SK-N-SH (cell line): ENCODE results near the gene MID1. TPM values are rescaled to one million over a fixed set of nuclear protein-coding genes. Genes with fewer than 3 reads are reported as not detected.

Source experiments
- CTCF ChIA-PET: fragments of 300-600, 350-600 bp; formaldehyde crosslinking; extraction: SDS; loops from one replicate; lab custom pipeline; 2021; lab: Yijun Ruan, JAX
- POLR2A ChIA-PET: fragments of 350-600 bp; sonication (Branson Sonifier 250); formaldehyde crosslinking; extraction: SDS; loops from one replicate; lab custom pipeline; 2020; ENCODE audit warnings: antibody characterized with exemption, inconsistent platforms; lab: Yijun Ruan, JAX
- DNase-seq: peaks from one replicate; pipeline ENCODE4 v3.0.0; 2012
- H2AFZ ChIP-seq: fragments of 200-600 bp; sonication (generic); 2 replicates; pipeline ENCODE4 v1.8.1; 2016; ENCODE audit warnings: antibody characterized with exemption, mild to moderate bottlenecking, low read depth
- H3F3A ChIP-seq: fragments of 200-600 bp; sonication (generic); replicated peaks from 2 replicates; pipeline ENCODE3; 2016; ENCODE audit warnings: antibody characterized with exemption, mild to moderate bottlenecking; ENCODE audit not compliant: insufficient read depth
- H3K27ac ChIP-seq, 2 experiments: fragments of 200-500 bp in 1 of 2; fragments of 200-600 bp in 1 of 2; sonication (Bioruptor generic) in 1 of 2; sonication (generic), shearing (Covaris generic) in 1 of 2; 2 replicates each; pipeline versions ENCODE4 v1.5.1 to v1.6.1; 2014 to 2016; ENCODE audit warnings: low read depth in 2 of 2, inconsistent platforms in 1 of 2, low read length in 1 of 2, mild to moderate bottlenecking in 1 of 2, mixed read lengths in 1 of 2
- H3K27me3 ChIP-seq: fragments of 200-600 bp; sonication (generic), shearing (Covaris generic); 2 replicates; pipeline ENCODE4 v1.6.1; 2016; ENCODE audit warnings: mixed run types; ENCODE audit not compliant: insufficient read depth
- H3K36me3 ChIP-seq, 2 experiments: fragments of 200-500 bp in 1 of 2; fragments of 200-600 bp in 1 of 2; sonication (Bioruptor generic) in 1 of 2; sonication (generic) in 1 of 2; replicated peaks in 1 of 2; 2 replicates each; pipeline versions ENCODE3 to v1.5.1; 2014 to 2016; ENCODE audit warnings: low read length in 1 of 2, mild to moderate bottlenecking in 1 of 2; ENCODE audit not compliant: insufficient read depth in 2 of 2, control insufficient read depth in 1 of 2
- H3K4me1 ChIP-seq, 2 experiments: fragments of 200-500 bp in 1 of 2; fragments of 200-600 bp in 1 of 2; sonication (Bioruptor generic) in 1 of 2; sonication (generic), shearing (Covaris generic) in 1 of 2; 2 replicates each; pipeline versions ENCODE4 v1.5.1 to v1.6.1; 2014 to 2016; ENCODE audit warnings: low read depth in 1 of 2, low read length in 1 of 2, mixed run types in 1 of 2; ENCODE audit not compliant: insufficient read depth in 2 of 2, control insufficient read depth in 1 of 2
- H3K4me2 ChIP-seq: fragments of 200-600 bp; sonication (generic), shearing (Covaris generic); 2 replicates; pipeline ENCODE4 v1.6.1; 2017; ENCODE audit warnings: mixed run types
- H3K4me3 ChIP-seq, 2 experiments: fragments of 200-500 bp in 1 of 2; fragments of 200-600 bp in 1 of 2; sonication (Bioruptor generic) in 1 of 2; sonication (generic), shearing (Covaris generic) in 1 of 2; 2 replicates each; pipeline versions ENCODE4 v1.5.1 to v1.8.1; 2014 to 2016; ENCODE audit warnings: low read depth in 2 of 2, inconsistent platforms in 1 of 2, low read length in 1 of 2, mild to moderate bottlenecking in 1 of 2, mixed read lengths in 1 of 2, moderate library complexity in 1 of 2
- H3K79me2 ChIP-seq: fragments of 200-600 bp; sonication (generic); 2 replicates; pipeline ENCODE4 v1.8.1; 2017; ENCODE audit warnings: mild to moderate bottlenecking; ENCODE audit not compliant: insufficient read depth
- H3K9ac ChIP-seq: fragments of 200-600 bp; sonication (generic); 2 replicates; pipeline ENCODE4 v1.6.1; 2017; ENCODE audit warnings: mixed run types
- H3K9me2 ChIP-seq: fragments of 200-600 bp; sonication (generic); 2 replicates; pipeline ENCODE4 v1.6.1; 2017; ENCODE audit warnings: mixed run types
- H3K9me3 ChIP-seq: fragments of 200-600 bp; sonication (generic); 2 replicates; pipeline ENCODE4 v1.6.1; 2017; ENCODE audit warnings: mixed run types, mild to moderate bottlenecking, moderate library complexity
- H4K20me1 ChIP-seq: fragments of 200-600 bp; sonication (generic); 2 replicates; pipeline ENCODE4 v1.6.1; 2017; ENCODE audit warnings: mild to moderate bottlenecking, mixed run types; ENCODE audit not compliant: insufficient read depth
- CHD2 ChIP-seq: fragments of 150-350 bp; IDR thresholded peaks from 2 replicates; pipeline ENCODE4 v1.6.1; 2018; ENCODE audit warnings: low read length; ENCODE audit not compliant: partially characterized antibody
- ELF1 ChIP-seq: IDR thresholded peaks from 2 replicates; pipeline ENCODE4 v1.4.0; 2012
- EP300 ChIP-seq, 2 experiments: IDR thresholded peaks; 2 replicates each; pipeline versions ENCODE4 v1.4.0 to v1.6.1; 2012; ENCODE audit warnings: borderline replicate concordance in 1 of 2, low read depth in 1 of 2, low read length in 1 of 2
- FOXJ3 ChIP-seq: sonication (generic); formaldehyde crosslinking; IDR thresholded peaks from 2 replicates; pipeline ENCODE4 v1.5.1; 2020; ENCODE audit warnings: mild to moderate bottlenecking, missing genetic modification reagents
- GABPA ChIP-seq: IDR thresholded peaks from 2 replicates; pipeline ENCODE4 v1.4.0; 2012; ENCODE audit warnings: low read depth, mild to moderate bottlenecking
- IRF3 ChIP-seq: fragments of 150-350 bp; IDR thresholded peaks from 2 replicates; pipeline ENCODE4 v1.6.1; 2016; ENCODE audit warnings: mild to moderate bottlenecking, low read depth, low read length
- JUND ChIP-seq: IDR thresholded peaks from 2 replicates; pipeline ENCODE4 v1.4.0; 2012
- MAX ChIP-seq: IDR thresholded peaks from 2 replicates; pipeline ENCODE4 v1.4.0; 2012; ENCODE audit warnings: low read depth
- NFIC ChIP-seq: IDR thresholded peaks from 2 replicates; pipeline ENCODE4 v1.4.0; 2012; ENCODE audit warnings: borderline replicate concordance
- NRF1 ChIP-seq: IDR thresholded peaks from 2 replicates; pipeline ENCODE4 v1.6.1; 2012; ENCODE audit warnings: low read depth, mild to moderate bottlenecking, low read length
- RAD21 ChIP-seq: IDR thresholded peaks from 2 replicates; pipeline ENCODE4 v1.6.1; 2012; ENCODE audit warnings: mild to moderate bottlenecking, low read length
- REST ChIP-seq: IDR thresholded peaks from 2 replicates; pipeline ENCODE4 v1.6.1; 2012; ENCODE audit warnings: mild to moderate bottlenecking, low read depth, low read length, moderate library complexity
- RFX5 ChIP-seq: IDR thresholded peaks from 2 replicates; pipeline ENCODE4 v1.6.1; 2012; ENCODE audit warnings: mild to moderate bottlenecking, improper control_type of control experiment, low read length
- RXRA ChIP-seq: IDR thresholded peaks from 2 replicates; pipeline ENCODE4 v1.4.0; 2012; ENCODE audit warnings: low read depth, mild to moderate bottlenecking, borderline replicate concordance
- SIN3A ChIP-seq: IDR thresholded peaks from 2 replicates; pipeline ENCODE4 v1.6.1; 2012; ENCODE audit warnings: low read depth, mild to moderate bottlenecking, low read length, moderate library complexity, borderline replicate concordance
- SMC3 ChIP-seq: IDR thresholded peaks from 2 replicates; pipeline ENCODE4 v1.6.1; 2012; ENCODE audit warnings: low read depth, low read length, improper control_type of control experiment
- TAF1 ChIP-seq: IDR thresholded peaks from 2 replicates; pipeline ENCODE4 v1.6.1; 2012; ENCODE audit warnings: low read depth, mild to moderate bottlenecking, low read length, moderate library complexity, borderline replicate concordance
- USF2 ChIP-seq: fragments of 150-350 bp; IDR thresholded peaks from 2 replicates; pipeline ENCODE4 v1.6.1; 2017; ENCODE audit warnings: antibody characterized with exemption, low read length, low read depth, borderline replicate concordance
- YY1 ChIP-seq: IDR thresholded peaks from 2 replicates; pipeline ENCODE4 v1.4.0; 2012; ENCODE audit warnings: low read depth, mild to moderate bottlenecking
- WGBS: methylation state at CpG from one replicate; pipeline ENCODE4 v1.1.6; 2017; ENCODE audit warnings: low lambda C conversion rate; 5-methylcytosine and 5-hydroxymethylcytosine counted together
- polyA plus RNA-seq, 3 experiments: library from polyadenylated mRNA; depleted of rRNA; stranded (reverse); fragments of >200 nt; gene quantifications; 2 replicates each; pipeline ENCODE4 v1.2.3, GENCODE V29; 2012

Gene MID1
- polyA plus RNA-seq, 1 of the 3 experiments (the other 2 are of a cell fraction), result 10.4 TPM

- H3K79me2 ChIP-seq, result no peaks in the 10 kb centered on the region
- 42% methylated on average over 3 of the region's 3 CpGs for WGBS
- no peak overlapping the region for H3K4me2 ChIP-seq
- CTCF ChIA-PET, result no interaction called here
- H3F3A ChIP-seq, result no peaks in the 10 kb centered on the region
- no peaks in the 10 kb centered on the region for H3K9me2 ChIP-seq
- no peaks in the 10 kb centered on the region for H3K27me3 ChIP-seq
- no peak for DNase-seq
- H3K4me1 ChIP-seq, result no peaks in the 10 kb centered on the region
- POLR2A ChIA-PET, result no interaction called here
- no peak overlapping the region for H2AFZ ChIP-seq
- peaks cover 0 to 2% of the 10 kb centered on the region in 2 experiments for H3K36me3 ChIP-seq
- no peak for TF ChIP-seq SIN3A
- TF ChIP-seq USF2, result no peak
- no peak for TF ChIP-seq REST
- TF ChIP-seq NRF1, result no peak
- no peak for TF ChIP-seq RAD21
- TF ChIP-seq MAX, result no peak
- TF ChIP-seq YY1, result no peak
- no peak for TF ChIP-seq ELF1
- no peak for TF ChIP-seq GABPA
- no peak for TF ChIP-seq IRF3
- TF ChIP-seq TAF1, result no peak
- no peak for TF ChIP-seq SMC3
- no peak for TF ChIP-seq NFIC
- TF ChIP-seq EP300 (IDR thresholded peaks at IDR 0.05; ENCODE audit: borderline replicate concordance in 1 of 2, low read depth in 1 of 2, low read length in 1 of 2), result no peak
- TF ChIP-seq FOXJ3 (CRISPR knock-in tag), result no peak
- no peak for TF ChIP-seq RXRA
- no peak for TF ChIP-seq JUND
- TF ChIP-seq CHD2, result no peak
- no peak for TF ChIP-seq RFX5
- no peaks in the 10 kb centered on the region for H3K9me3 ChIP-seq
- no peaks in the 10 kb centered on the region for H4K20me1 ChIP-seq
- H3K27ac ChIP-seq, result no peak overlapping the region
- no peak overlapping the region for H3K4me3 ChIP-seq
- H3K9ac ChIP-seq, result no peak overlapping the region
Measured at GRCh38 chrX:10471418-10471817, 149.0 kb downstream of the MID1 start.
